Measurements from ENCODE around the gene ZC3H12D.

The ZC3H12D gene

GRCh38 chr6:149414821-149415220, 70.0 kb downstream of the ZC3H12D start:
- DNase-seq (ENCODE audit: low read depth in 3 of 3), result no peak

- DNase-seq (ENCODE audit: low read depth in 3 of 3), result no peak
These were observed 70.8 kb downstream of the ZC3H12D start for GRCh38 chr6:149414009-149414408.

GRCh38 chr6:149410557-149410956, 74.3 kb downstream of the ZC3H12D start:
- no peak for DNase-seq (ENCODE audit: low read depth in 3 of 3)

- DNase-seq (ENCODE audit: low read depth in 3 of 3), result no peak
These were observed 75.2 kb downstream of the ZC3H12D start for GRCh38 chr6:149409617-149410016.

GRCh38 chr6:149405823-149406765, 78.7 kb downstream of the ZC3H12D start:
- DNase-seq (ENCODE audit: low read depth in 3 of 3), result no peak

GRCh38 chr6:149403534-149403933, 81.3 kb downstream of the ZC3H12D start:
- no peak for DNase-seq (ENCODE audit: low read depth in 3 of 3)

- DNase-seq (ENCODE audit: low read depth in 3 of 3), result no peak
These were observed 84.8 kb downstream of the ZC3H12D start, which contains the start of gene SUMO4 for GRCh38 chr6:149400050-149400449. TSS of gene SUMO4 (plus strand) at chr6:149400262. CDS start at chr6:149400392, 130 bp downstream.

GRCh38 chr6:149397384-149397783, 87.4 kb downstream of the ZC3H12D start:
- no peak for DNase-seq (ENCODE audit: low read depth in 3 of 3)
